Astrocyte (in vitro differentiated cells and primary cell): ENCODE results near the gene TMPRSS6. TPM values are rescaled to one million over a fixed set of nuclear protein-coding genes. Genes with fewer than 3 reads are reported as not detected.

Experiments used
- DNase-seq: peaks from one replicate; pipeline ENCODE4 v3.0.0-alpha.2; 2010; ENCODE audit warnings: low read depth
- FAIRE-seq: peaks from 2 replicates; lab custom pipeline; 2011; peaks lifted over from hg19 to GRCh38; lab: Jason Lieb, UNC
- H2AFZ ChIP-seq: 2 replicates; pipeline ENCODE4 v1.6.0; 2012; ENCODE audit warnings: low read depth, low read length, inconsistent platforms
- H3K27ac ChIP-seq: 2 replicates; pipeline ENCODE4 v1.5.1; 2011; ENCODE audit warnings: low read depth, low read length, inconsistent platforms
- H3K27me3 ChIP-seq: 2 replicates; pipeline ENCODE4 v1.6.0; 2011; ENCODE audit warnings: low read length, inconsistent platforms; ENCODE audit not compliant: insufficient read depth
- H3K36me3 ChIP-seq: 2 replicates; pipeline ENCODE4 v1.5.1; 2011; ENCODE audit warnings: low read length, inconsistent platforms; ENCODE audit not compliant: insufficient read depth
- H3K4me1 ChIP-seq: 2 replicates; pipeline ENCODE4 v1.5.1; 2011; ENCODE audit warnings: low read length, inconsistent platforms; ENCODE audit not compliant: insufficient read depth
- H3K4me2 ChIP-seq: 2 replicates; pipeline ENCODE4 v1.6.0; 2012; ENCODE audit warnings: low read length, inconsistent platforms
- H3K4me3 ChIP-seq: 2 replicates; pipeline ENCODE4 v1.5.1; 2011; ENCODE audit warnings: low read depth, mild to moderate bottlenecking, low read length, inconsistent platforms; ENCODE audit not compliant: insufficient read depth
- H3K79me2 ChIP-seq: 2 replicates; pipeline ENCODE4 v1.6.0; 2012; ENCODE audit warnings: mild to moderate bottlenecking, low read length, inconsistent platforms; ENCODE audit not compliant: insufficient read depth
- H3K9ac ChIP-seq: 2 replicates; pipeline ENCODE4 v1.6.0; 2012; ENCODE audit warnings: mild to moderate bottlenecking, low read length, inconsistent platforms
- H3K9me3 ChIP-seq: 2 replicates; pipeline ENCODE4 v1.5.1; 2012; ENCODE audit warnings: low read depth, mild to moderate bottlenecking, low read length, inconsistent platforms; ENCODE audit not compliant: insufficient read depth
- H4K20me1 ChIP-seq: 2 replicates; pipeline ENCODE4 v1.6.0; 2012; ENCODE audit warnings: low read length, inconsistent platforms; ENCODE audit not compliant: insufficient read depth
- H3K27ac Mint-ChIP-seq: one replicate; pipeline ENCODE4 v1.8.0; 2021; ENCODE audit warnings: mild to moderate bottlenecking, mixed read lengths; ENCODE audit not compliant: unreplicated experiment
- H3K27me3 Mint-ChIP-seq: one replicate; pipeline ENCODE4 v1.8.0; 2021; ENCODE audit warnings: low read depth, mixed read lengths; ENCODE audit not compliant: unreplicated experiment
- H3K36me3 Mint-ChIP-seq: one replicate; pipeline ENCODE4 v1.8.0; 2021; ENCODE audit warnings: low read depth, mixed read lengths; ENCODE audit not compliant: unreplicated experiment
- H3K4me1 Mint-ChIP-seq: one replicate; pipeline ENCODE4 v1.8.0; 2021; ENCODE audit warnings: low read depth, mixed read lengths; ENCODE audit not compliant: unreplicated experiment
- H3K4me3 Mint-ChIP-seq: one replicate; pipeline ENCODE4 v1.8.0; 2021; ENCODE audit warnings: mild to moderate bottlenecking, moderate library complexity, mixed read lengths; ENCODE audit not compliant: unreplicated experiment
- H3K9me3 Mint-ChIP-seq: one replicate; pipeline ENCODE4 v1.8.0; 2021; ENCODE audit warnings: mild to moderate bottlenecking, mixed read lengths; ENCODE audit not compliant: unreplicated experiment
- CTCF ChIP-seq: IDR thresholded peaks from 2 replicates; pipeline ENCODE4 v1.5.1; 2011; ENCODE audit warnings: low read depth, mild to moderate bottlenecking, inconsistent platforms, low read length, moderate library complexity; ENCODE audit not compliant: insufficient read depth
- EZH2 ChIP-seq: IDR thresholded peaks from 2 replicates; pipeline ENCODE4 v1.6.1; 2012; ENCODE audit warnings: mild to moderate bottlenecking, low read length, inconsistent platforms; ENCODE audit not compliant: insufficient read depth
- total RNA-seq: library from RNA; stranded (reverse); gene quantifications from 2 replicates; pipeline ENCODE4 v1.2.1, GENCODE V29; 2021

The TMPRSS6 gene
- total RNA-seq, 1 donor from 2014 or later: not detected

GRCh38 chr22:37016134-37016910 lies 93.2 kb downstream of the TMPRSS6 start:
- Mint-ChIP-seq H3K27me3 (no peaks in the 10 kb centered on the region), H3K27ac (no peak overlapping the region), H3K4me3 (no peak overlapping the region), H3K36me3 (peaks cover 7% of the 10 kb centered on the region), H3K4me1 (peaks cover 8% of the 10 kb centered on the region), H3K9me3 (no peaks in the 10 kb centered on the region)
- FAIRE-seq: no peak
- no peaks in the 10 kb centered on the region for H3K36me3 ChIP-seq
- H3K27me3 ChIP-seq: no peaks in the 10 kb centered on the region
- peaks cover 40% of the 10 kb centered on the region for H4K20me1 ChIP-seq
- no peak for TF ChIP-seq CTCF
- no peak for TF ChIP-seq EZH2
- no peak overlapping the region for H2AFZ ChIP-seq
- peaks cover 11% of the 10 kb centered on the region for H3K4me1 ChIP-seq
- H3K79me2 ChIP-seq: peaks cover 28% of the 10 kb centered on the region
- no peak overlapping the region for H3K4me2 ChIP-seq
- no peak overlapping the region for H3K27ac ChIP-seq
- H3K9me3 ChIP-seq: no peaks in the 10 kb centered on the region
- H3K4me3 ChIP-seq: no peak overlapping the region
- H3K9ac ChIP-seq: no peak overlapping the region
- DNase-seq: no peak

GRCh38 chr22:37015587-37015878 lies 94.0 kb downstream of the TMPRSS6 start:
- H2AFZ ChIP-seq: no peak overlapping the region
- no peaks in the 10 kb centered on the region for H3K9me3 ChIP-seq
- Mint-ChIP-seq H3K27ac (no peak overlapping the region), H3K27me3 (no peaks in the 10 kb centered on the region), H3K4me3 (no peak overlapping the region), H3K36me3 (peaks cover 8% of the 10 kb centered on the region), H3K4me1 (peaks cover 8% of the 10 kb centered on the region), H3K9me3 (no peaks in the 10 kb centered on the region)
- H3K4me3 ChIP-seq: no peak overlapping the region
- DNase-seq: no peak
- no peak for FAIRE-seq
- peaks cover 9% of the 10 kb centered on the region for H3K4me1 ChIP-seq
- H3K27ac ChIP-seq: no peak overlapping the region
- H4K20me1 ChIP-seq: peaks cover 40% of the 10 kb centered on the region
- H3K4me2 ChIP-seq: no peak overlapping the region
- TF ChIP-seq EZH2 (no peak), CTCF (no peak)
- H3K9ac ChIP-seq: no peak overlapping the region
- no peaks in the 10 kb centered on the region for H3K27me3 ChIP-seq
- peaks cover 24% of the 10 kb centered on the region for H3K79me2 ChIP-seq
- no peaks in the 10 kb centered on the region for H3K36me3 ChIP-seq

Other genes with a start within 250 kb of the TMPRSS6 start
- gene NCF4, start 248.7 kb downstream of the TMPRSS6 start, total RNA-seq: not detected in 2 replicates
- 0.09 and 0.31 TPM in 2 replicates for gene CSF2RB, start 196.1 kb downstream of the TMPRSS6 start, total RNA-seq
- gene TST, start 90.3 kb downstream of the TMPRSS6 start, total RNA-seq: 32.2 and 36.3 TPM in 2 replicates
- gene MPST, start 90.0 kb downstream of the TMPRSS6 start, total RNA-seq: 65.2 and 67.8 TPM in 2 replicates
- 29.0 and 31.3 TPM in 2 replicates for gene KCTD17, start 58.0 kb downstream of the TMPRSS6 start, total RNA-seq
- 1.3 and 1.6 TPM in 2 replicates for gene IL2RB, start 40.2 kb upstream of the TMPRSS6 start, total RNA-seq
- gene C1QTNF6, start 78.5 kb upstream of the TMPRSS6 start, total RNA-seq: 6.0 and 8.4 TPM in 2 replicates
- 0.07 TPM in 1 of 2 replicates, not detected in the other for gene SSTR3, start 102.8 kb upstream of the TMPRSS6 start, total RNA-seq
- 0.61 and 0.65 TPM in 2 replicates for gene RAC2, start 134.6 kb upstream of the TMPRSS6 start, total RNA-seq
- gene CYTH4, start 172.8 kb upstream of the TMPRSS6 start, total RNA-seq: not detected in 2 replicates